CD4-positive, alpha-beta T cell treated with Interleukin-2 at 100 ng/mL for 4 hours (primary cell): ENCODE measurements around the gene CHST2.

ENCODE experiments used
- DNase-seq: peaks from one replicate; pipeline ENCODE4 v3.0.0-alpha.2; 2020; ENCODE audit warnings: low spot score

The CHST2 gene

GRCh38 chr3:143132246-143132980 is 12.8 kb downstream of the CHST2 start:
- no peak for DNase-seq

- DNase-seq, result no peak
Measured at GRCh38 chr3:143134471-143134870, 14.9 kb downstream of the CHST2 start.

GRCh38 chr3:143135150-143135549 is 15.6 kb downstream of the CHST2 start:
- DNase-seq, result no peak

DNA sequence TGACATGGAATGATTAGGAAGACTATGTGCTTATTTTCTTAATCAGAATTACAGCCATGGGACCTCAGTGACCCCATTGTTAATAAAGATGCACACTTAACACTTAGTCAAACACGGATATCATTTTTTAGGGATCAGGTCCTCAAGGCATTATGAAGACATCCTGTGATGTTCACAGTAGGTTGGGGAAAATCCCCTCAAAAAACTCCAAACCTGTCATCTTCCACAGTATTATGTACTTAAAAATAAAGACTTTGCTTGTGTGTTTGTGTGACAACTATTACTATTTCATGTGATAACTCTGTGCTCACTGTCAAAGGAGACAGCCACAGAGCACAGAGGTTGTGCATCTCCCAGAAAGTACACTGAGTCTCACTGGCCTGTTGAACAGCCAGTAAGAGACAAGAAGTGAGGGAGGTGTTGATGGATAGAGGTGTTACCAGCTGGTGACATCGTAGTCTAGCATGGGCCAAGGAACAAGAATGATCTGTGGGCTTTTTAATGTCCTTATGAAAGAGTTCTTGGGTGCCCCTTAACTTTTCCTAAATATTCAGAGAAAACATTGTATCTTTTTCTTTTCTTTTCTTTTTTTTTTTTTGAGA is 18.0 kb downstream of the CHST2 start:
- DNase-seq, result no peak

DNA sequence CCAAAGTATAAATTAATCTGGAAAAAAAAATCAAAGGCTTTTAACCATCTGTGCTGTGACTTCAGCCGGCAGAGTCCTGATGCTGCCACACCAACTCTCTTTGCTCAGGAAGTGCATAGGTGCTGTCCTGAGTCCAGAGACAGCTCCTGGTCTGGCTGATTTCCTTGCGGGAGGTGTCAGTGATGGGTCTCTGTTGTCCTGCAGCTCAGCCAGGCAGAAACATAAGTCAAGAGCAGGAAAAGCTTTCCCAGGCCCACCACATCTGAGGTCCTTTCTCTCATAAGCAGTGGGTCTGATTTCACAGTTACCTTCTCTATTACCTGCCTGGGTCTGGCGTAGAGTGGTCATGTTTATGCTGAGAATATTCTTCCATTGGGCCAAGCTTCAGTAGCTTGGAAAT is 19.4 kb downstream of the CHST2 start:
- no peak for DNase-seq

- DNase-seq, result no peak
Measured at GRCh38 chr3:143139762-143140161, 20.2 kb downstream of the CHST2 start.

GRCh38 chr3:143140550-143140949 is 21.0 kb downstream of the CHST2 start:
- no peak for DNase-seq

DNA sequence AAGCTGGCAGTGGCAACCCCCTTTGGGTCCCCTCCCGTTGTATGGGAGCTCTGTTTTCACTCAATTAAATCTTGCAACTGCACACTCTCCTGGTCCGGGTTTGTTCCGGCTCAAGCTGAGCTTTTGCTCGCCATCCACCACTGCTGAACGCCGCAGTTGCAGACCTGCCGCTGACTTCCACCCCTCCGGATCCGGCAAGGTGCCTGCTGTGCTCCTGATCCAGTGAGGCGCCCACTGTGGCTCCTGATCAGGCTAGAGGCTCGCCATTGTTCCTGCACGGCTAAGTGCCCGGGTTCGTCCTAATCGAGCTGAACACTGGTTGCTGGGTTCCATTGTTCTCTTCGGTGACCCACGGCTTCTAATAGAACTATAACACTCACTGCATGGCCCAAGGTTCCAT is 22.8 kb downstream of the CHST2 start:
- no peak for DNase-seq

DNA sequence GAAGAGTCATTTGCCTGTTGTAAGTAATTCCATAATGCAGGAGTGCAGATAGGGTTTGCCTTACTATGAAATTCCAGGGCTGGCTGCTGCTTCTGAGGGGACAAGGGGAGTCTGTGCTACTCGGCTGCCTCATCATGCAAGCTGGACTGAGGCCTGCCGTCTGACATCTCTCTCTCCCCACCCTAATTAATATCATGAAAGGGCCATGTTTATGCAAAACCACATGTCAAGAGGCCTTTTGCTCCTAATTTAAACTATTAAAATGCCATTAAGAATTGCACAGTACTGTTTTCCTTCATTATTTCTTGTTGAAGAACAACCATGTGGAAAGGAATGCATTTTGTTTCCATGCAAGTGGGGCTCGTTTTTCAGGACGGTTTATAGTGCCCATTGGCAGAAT is 26.3 kb downstream of the CHST2 start:
- no peak for DNase-seq

DNA sequence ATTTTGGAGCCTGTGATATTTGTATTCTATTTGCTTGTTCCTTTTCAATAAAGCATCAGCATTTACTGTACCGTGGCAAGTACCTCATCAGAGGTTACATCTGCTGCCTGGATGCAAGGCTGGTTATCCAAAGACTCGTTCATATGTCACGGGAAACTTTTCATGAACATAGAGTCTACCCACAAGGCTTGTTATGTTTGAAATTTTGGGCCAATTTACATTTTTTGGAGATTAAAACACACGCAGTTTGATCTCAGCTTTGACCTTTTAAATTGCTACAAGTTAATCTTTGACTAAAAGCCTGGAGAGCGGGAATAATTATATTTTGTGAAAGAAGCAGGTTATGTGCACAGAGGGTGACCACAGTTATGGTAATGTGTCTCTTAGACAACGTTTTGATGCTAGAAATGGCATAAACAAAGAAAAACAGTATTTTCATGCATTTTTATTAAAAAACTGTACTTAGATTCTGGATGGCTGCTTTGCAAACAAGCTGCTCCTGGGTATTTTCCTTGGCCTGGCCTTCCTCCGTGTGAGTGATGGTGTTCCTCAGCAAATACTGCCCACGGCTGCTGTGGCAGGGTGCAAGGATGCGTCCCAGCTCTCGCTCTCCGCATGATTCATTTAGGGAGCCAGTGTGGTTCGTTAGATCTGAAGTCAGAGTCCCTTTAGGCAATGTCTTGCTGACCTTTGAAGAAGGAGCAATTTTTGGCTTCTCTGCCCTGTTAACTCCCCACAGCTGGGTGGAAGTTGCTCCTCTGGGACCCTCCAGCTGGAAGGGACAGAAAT is 27.1 kb downstream of the CHST2 start:
- no peak for DNase-seq

- no peak for DNase-seq
Measured at GRCh38 chr3:143147707-143148106, 28.1 kb downstream of the CHST2 start.

- no peak for DNase-seq
Measured at GRCh38 chr3:143150071-143150470, 30.5 kb downstream of the CHST2 start.

DNA sequence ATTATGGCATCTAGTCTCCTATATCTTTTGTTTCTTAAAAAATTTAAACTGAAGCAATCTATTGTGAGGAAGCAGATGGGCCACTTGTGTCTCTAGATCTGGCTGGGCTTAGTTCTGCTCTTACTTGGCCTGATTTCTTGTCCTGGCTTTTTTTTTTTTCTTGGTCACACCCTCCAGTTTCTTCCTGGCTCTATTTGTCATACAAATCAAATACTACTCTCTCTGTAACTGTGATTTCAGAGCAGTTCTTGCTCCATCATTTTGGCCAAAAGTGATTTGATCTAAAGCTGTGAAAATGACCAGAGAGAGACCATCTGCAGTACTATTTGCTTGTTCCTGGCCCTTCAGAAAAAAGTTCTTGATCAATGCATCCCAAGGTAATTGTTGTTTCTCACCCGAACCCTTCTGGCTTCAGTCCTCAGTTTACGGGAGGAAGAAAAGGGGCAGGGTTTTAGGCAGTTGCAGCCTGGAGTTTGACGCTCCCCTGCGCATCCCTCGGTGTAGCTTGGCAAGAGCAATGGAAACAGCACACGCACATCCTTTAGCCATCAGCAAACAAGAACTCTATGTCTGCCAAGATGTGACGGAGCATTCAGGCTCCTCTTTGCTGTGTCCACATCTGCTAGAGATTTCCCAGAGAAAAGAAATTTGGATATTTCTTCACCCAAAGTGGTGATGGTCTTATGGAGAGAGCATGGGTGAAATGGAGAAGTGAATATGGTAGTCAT is 31.6 kb downstream of the CHST2 start:
- DNase-seq, result no peak

- DNase-seq, result no peak
Measured at GRCh38 chr3:143152043-143152442, 32.5 kb downstream of the CHST2 start.

DNA sequence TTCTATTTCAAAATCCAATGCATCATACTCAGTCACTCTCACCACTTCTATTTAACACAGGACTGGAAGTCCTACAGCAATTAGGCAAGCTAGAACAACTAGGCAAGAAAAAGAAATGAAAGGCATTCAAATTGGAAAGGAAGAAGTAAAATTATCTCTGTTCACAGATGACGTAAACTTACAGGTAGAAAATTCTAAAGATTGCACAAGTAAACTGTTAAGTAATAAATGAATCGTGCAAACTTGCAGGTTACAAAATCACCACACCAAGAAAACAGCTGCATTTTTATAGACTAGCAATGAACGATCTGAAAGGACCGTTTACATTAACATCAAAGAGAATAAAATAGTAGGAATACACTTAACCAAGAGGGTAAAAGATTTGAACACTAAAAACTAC is 36.2 kb downstream of the CHST2 start:
- no peak for DNase-seq

- DNase-seq, result no peak
Measured at GRCh38 chr3:143158014-143158988, 38.7 kb downstream of the CHST2 start.

DNA sequence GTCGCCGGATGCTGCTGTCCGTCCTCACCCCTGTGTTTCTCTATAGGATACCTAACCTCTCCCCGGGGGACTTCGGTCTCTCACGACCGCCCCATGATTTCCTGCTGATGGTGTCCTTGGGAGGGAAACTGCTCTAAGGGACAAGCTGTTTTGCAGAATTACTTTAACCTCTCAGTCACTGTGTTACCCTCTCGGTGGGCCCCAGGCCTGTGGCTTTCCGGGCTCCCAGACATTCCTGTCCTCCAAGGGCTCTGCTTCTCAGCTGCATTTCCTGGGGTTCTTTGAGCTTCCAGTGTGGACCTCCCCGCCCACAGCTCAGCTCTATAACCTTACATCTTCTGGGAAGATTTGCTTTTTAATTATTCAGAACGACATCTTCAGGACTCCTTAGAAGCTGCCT is 40.9 kb downstream of the CHST2 start:
- DNase-seq, result no peak

DNA sequence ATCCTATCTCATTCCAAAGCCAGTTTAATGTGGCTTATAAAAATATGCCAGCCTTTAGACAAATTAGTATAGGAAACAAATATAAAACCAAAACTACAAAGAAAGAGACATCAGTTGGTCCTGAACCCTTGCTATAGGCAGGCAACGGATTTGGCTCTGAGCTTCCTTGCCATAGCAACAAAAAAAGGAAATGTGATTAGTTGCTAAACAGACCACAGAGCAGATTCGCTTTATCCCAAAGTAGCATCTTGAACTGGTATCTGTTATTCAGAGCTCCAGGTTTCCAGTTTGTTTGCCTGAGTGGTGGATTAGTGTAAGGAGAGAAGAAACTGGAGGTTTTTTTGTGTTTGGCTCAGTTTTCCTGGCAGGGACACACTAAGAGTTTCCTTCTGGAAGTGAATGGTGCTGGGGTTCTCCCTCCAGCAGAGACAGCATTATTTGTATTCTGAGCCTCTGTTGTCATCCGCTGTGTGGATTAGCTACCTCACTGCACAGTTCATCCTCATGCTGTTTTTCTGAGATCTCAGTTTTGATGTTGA is 44.1 kb downstream of the CHST2 start:
- no peak for DNase-seq

- DNase-seq, result no peak
Measured at GRCh38 chr3:143165211-143165610, 45.6 kb downstream of the CHST2 start.

GRCh38 chr3:143165612-143166285 is 46.2 kb downstream of the CHST2 start:
- DNase-seq, result peak; percentile 30
